ENCODE results near the gene DYNLRB1. TPM values are rescaled to one million over a fixed set of nuclear protein-coding genes. Genes with fewer than 3 reads are reported as not detected.

DYNLRB1 gene
- total and polyA plus RNA-seq, 9 of the 15 experiments (the other 6 are each of a cell fraction or from before 2014, with no cell fraction given), result 48.7 to 358 (median 121) TPM

GRCh38 chr20:34515484-34516246 is 557 bp upstream of the DYNLRB1 start (continued):
- TF ChIP-seq ARID1B (IDR thresholded peaks at IDR 0.05) (no peak), ELF1 (tag; IDR thresholded peaks at IDR 0.05) (0 out of 2 replicates have a peak, but pooled peaks have one; percentile 29), FOXP1 (CRISPR knock-in tag; IDR thresholded peaks at IDR 0.05) (no peak), RBM17 (IDR thresholded peaks at IDR 0.05; ENCODE audit: borderline replicate concordance, low read depth, low read length) (no peak), TAF1 (IDR thresholded peaks at IDR 0.05; ENCODE audit: control insufficient read depth, extremely low read depth, insufficient read depth, low read length, severe bottlenecking) (no peak), FOXK2 (conservative IDR thresholded peaks at IDR 0.05 in 1 of 2, IDR thresholded peaks at IDR 0.05 in 1 of 2; ENCODE audit: low read depth in 2 of 2) (0 out of 4 replicates have a peak, but pooled peaks of 1 of the 2 experiments have one; percentile 6), SREBF2 (CRISPR knock-in tag; IDR thresholded peaks at IDR 0.05) (no peak), E2F4 (CRISPR knock-in tag; IDR thresholded peaks at IDR 0.05; ENCODE audit: low read depth) (no peak), HDAC1 (IDR thresholded peaks at IDR 0.05) (no peak), ZNF395 (CRISPR knock-in tag; IDR thresholded peaks at IDR 0.05) (no peak), RNF2 (IDR thresholded peaks at IDR 0.05) (no peak), PTTG1 (tag; IDR thresholded peaks at IDR 0.05; ENCODE audit: low read depth) (no peak), PYGO2 (tag; IDR thresholded peaks at IDR 0.05) (no peak), SMARCA4 (IDR thresholded peaks at IDR 0.05) (0 out of 2 replicates have a peak, but pooled peaks have one; percentile 11), ASH1L (IDR thresholded peaks at IDR 0.05; ENCODE audit: borderline replicate concordance, low read depth, partially characterized antibody) (no peak), ZNF431 (CRISPR knock-in tag; IDR thresholded peaks at IDR 0.05) (peak; percentile 35), KHSRP (IDR thresholded peaks at IDR 0.05) (no peak), CTBP1 (IDR thresholded peaks at IDR 0.05; ENCODE audit: borderline replicate concordance) (peak; percentile 78), PHF8 (IDR thresholded peaks at IDR 0.05; ENCODE audit: borderline replicate concordance, low read length) (peak; percentile 50; the same call in 1 of the 2 replicates), NKRF (IDR thresholded peaks at IDR 0.05; ENCODE audit: borderline replicate concordance) (no peak; the same call in 1 of the 2 replicates), ETV6 (IDR thresholded peaks at IDR 0.05; ENCODE audit: borderline replicate concordance in 1 of 2, low read depth in 2 of 2, low read length in 1 of 2) (no peak), ETV6 (CRISPR knock-in tag; IDR thresholded peaks at IDR 0.05; ENCODE audit: borderline replicate concordance) (no peak), ETV1 (tag; conservative IDR thresholded peaks at IDR 0.05; ENCODE audit: low read depth) (no peak), TCF3 (CRISPR knock-in tag; IDR thresholded peaks at IDR 0.05) (no peak)

All from K562 (cell line).